22Rv1 (cell line): ENCODE data around the gene NR2C1.

Experiments used
- ZFX ChIP-seq: fragments of 450-650 bp; IDR thresholded peaks from 2 replicates; pipeline ENCODE4 v1.6.1; 2017; ENCODE audit warnings: antibody characterized with exemption, borderline replicate concordance
- TF ChIP-seq, protein P1 (sequence below): fragments of 450-650 bp; IDR thresholded peaks from 2 replicates; pipeline ENCODE4 v1.5.1; 2017; ENCODE audit warnings: mild to moderate bottlenecking

DNA sequence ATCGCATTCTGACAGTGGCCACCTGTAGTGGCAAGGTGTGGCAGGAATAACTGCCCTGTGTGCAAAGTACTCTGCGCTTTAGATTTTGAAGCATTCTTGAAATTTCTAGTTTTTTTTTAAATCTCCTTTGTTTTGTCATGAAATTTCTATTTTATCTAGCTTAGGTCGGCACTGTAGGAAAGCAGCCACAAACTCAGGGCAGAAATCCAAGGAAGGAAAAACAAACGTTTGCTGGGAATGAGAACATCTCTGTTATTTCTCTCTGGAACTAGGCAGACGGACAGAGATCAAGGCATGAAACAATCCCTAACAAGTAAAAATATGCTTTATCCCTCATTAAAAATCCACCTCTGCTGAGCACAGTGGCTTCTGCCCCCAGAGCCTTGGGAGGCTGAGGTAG, 1.3 kb upstream of the NR2C1 start:
- TF ChIP-seq, protein P1, sequence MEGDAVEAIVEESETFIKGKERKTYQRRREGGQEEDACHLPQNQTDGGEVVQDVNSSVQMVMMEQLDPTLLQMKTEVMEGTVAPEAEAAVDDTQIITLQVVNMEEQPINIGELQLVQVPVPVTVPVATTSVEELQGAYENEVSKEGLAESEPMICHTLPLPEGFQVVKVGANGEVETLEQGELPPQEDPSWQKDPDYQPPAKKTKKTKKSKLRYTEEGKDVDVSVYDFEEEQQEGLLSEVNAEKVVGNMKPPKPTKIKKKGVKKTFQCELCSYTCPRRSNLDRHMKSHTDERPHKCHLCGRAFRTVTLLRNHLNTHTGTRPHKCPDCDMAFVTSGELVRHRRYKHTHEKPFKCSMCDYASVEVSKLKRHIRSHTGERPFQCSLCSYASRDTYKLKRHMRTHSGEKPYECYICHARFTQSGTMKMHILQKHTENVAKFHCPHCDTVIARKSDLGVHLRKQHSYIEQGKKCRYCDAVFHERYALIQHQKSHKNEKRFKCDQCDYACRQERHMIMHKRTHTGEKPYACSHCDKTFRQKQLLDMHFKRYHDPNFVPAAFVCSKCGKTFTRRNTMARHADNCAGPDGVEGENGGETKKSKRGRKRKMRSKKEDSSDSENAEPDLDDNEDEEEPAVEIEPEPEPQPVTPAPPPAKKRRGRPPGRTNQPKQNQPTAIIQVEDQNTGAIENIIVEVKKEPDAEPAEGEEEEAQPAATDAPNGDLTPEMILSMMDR, result no peak
- TF ChIP-seq ZFX, result no peak
